Ascending aorta (tissue), 2 donors: Measurements from ENCODE around the gene FAM3B. TPM values are rescaled to one million over a fixed set of nuclear protein-coding genes. Genes with fewer than 3 reads are reported as not detected.

Experiments
- DNase-seq, 2 donors: peaks; one replicate each; pipeline ENCODE4 v3.0.0-alpha.2; 2019; ENCODE audit warnings: low spot score in 2 of 2
- H3K27ac ChIP-seq, 2 donors: fragments of 200-600 bp; sonication (generic); one replicate each; pipeline ENCODE4 v1.5.1; 2016 to 2017; ENCODE audit warnings: mild to moderate bottlenecking in 1 of 2
- H3K27me3 ChIP-seq: fragments of 200-600 bp; sonication (generic); one replicate; pipeline ENCODE4 v1.5.1; 2017
- H3K36me3 ChIP-seq, 2 donors: fragments of 200-600 bp; sonication (generic); one replicate each; pipeline ENCODE4 v1.5.1; 2016
- H3K4me1 ChIP-seq, 2 donors: fragments of 200-600 bp; sonication (generic); one replicate each; pipeline ENCODE4 v1.5.1; 2016 to 2017; ENCODE audit warnings: mild to moderate bottlenecking in 1 of 2
- H3K4me3 ChIP-seq, 2 donors: fragments of 200-600 bp; sonication (generic); one replicate each; pipeline ENCODE4 v1.5.1; 2016 to 2017; ENCODE audit warnings: mild to moderate bottlenecking in 1 of 2
- H3K9me3 ChIP-seq, 2 donors: fragments of 200-600 bp; sonication (generic); one replicate each; pipeline ENCODE4 v1.5.1; 2016
- CTCF ChIP-seq, 3 experiments: fragments of 200-600 bp in 2 of 3; fragments of 450-650 bp in 1 of 3; sonication (generic) in 2 of 3; IDR thresholded peaks; one replicate each; pipeline ENCODE4 v1.5.1; 2016 to 2019; ENCODE audit warnings: antibody characterized with exemption in 3 of 3, mild to moderate bottlenecking in 1 of 3, moderate library complexity in 1 of 3
- intact Hi-C: fragments of 100-400 bp; cut with DNase I; formaldehyde crosslinking; loops from one replicate; pipeline ENCODE4 v1.15.1; 2023
- total RNA-seq: library from RNA; depleted of rRNA; stranded (reverse); fragments of >200 nt; gene quantifications from one replicate; pipeline ENCODE4 v1.1.0, GENCODE V29; 2016

Gene FAM3B
- total RNA-seq, 1 donor from 2014 or later, result not detected

GRCh38 chr21:41396558-41397075 lies 80.0 kb downstream of the FAM3B start:
- no peak for DNase-seq
- no peaks in the 10 kb centered on the region for H3K9me3 ChIP-seq
- H3K4me3 ChIP-seq, result no peak overlapping the region
- no peak overlapping the region for H3K27ac ChIP-seq
- intact Hi-C loops, result no loop called here
- no peaks in the 10 kb centered on the region for H3K4me1 ChIP-seq
- H3K36me3 ChIP-seq, result no peaks in the 10 kb centered on the region
- no peaks in the 10 kb centered on the region for H3K27me3 ChIP-seq
- TF ChIP-seq CTCF (IDR thresholded peaks at IDR 0.05), result no peak

GRCh38 chr21:41397471-41397891 lies 80.9 kb downstream of the FAM3B start:
- Histone ChIP-seq H3K4me3 (no peak overlapping the region), H3K27me3 (no peaks in the 10 kb centered on the region), H3K4me1 (no peaks in the 10 kb centered on the region), H3K36me3 (no peaks in the 10 kb centered on the region), H3K27ac (no peak overlapping the region), H3K9me3 (no peaks in the 10 kb centered on the region)
- intact Hi-C loops, result no loop called here
- no peak for TF ChIP-seq CTCF (IDR thresholded peaks at IDR 0.05)
- no peak for DNase-seq

GRCh38 chr21:41398251-41398650 lies 81.7 kb downstream of the FAM3B start:
- Histone ChIP-seq H3K36me3 (no peaks in the 10 kb centered on the region), H3K27me3 (no peaks in the 10 kb centered on the region), H3K4me1 (no peaks in the 10 kb centered on the region), H3K9me3 (no peaks in the 10 kb centered on the region), H3K4me3 (no peak overlapping the region), H3K27ac (no peak overlapping the region)
- no peak for TF ChIP-seq CTCF (IDR thresholded peaks at IDR 0.05)
- no peak for DNase-seq
- intact Hi-C loops, result no loop called here

GRCh38 chr21:41398831-41399230 lies 82.2 kb downstream of the FAM3B start:
- Histone ChIP-seq H3K9me3 (no peaks in the 10 kb centered on the region), H3K4me1 (no peaks in the 10 kb centered on the region), H3K27me3 (no peaks in the 10 kb centered on the region), H3K36me3 (peaks cover 0 to under 1% of the 10 kb centered on the region in 2 donors), H3K27ac (no peak overlapping the region), H3K4me3 (no peak overlapping the region)
- no peak for TF ChIP-seq CTCF (IDR thresholded peaks at IDR 0.05)
- no peak for DNase-seq
- intact Hi-C loops, result no loop called here

- Histone ChIP-seq H3K4me1 (no peaks in the 10 kb centered on the region), H3K27me3 (no peaks in the 10 kb centered on the region), H3K4me3 (no peak overlapping the region), H3K27ac (no peak overlapping the region), H3K9me3 (no peaks in the 10 kb centered on the region), H3K36me3 (peaks cover 0 to 2% of the 10 kb centered on the region in 2 donors)
- no peak for DNase-seq
- intact Hi-C loops, result no loop called here
- no peak for TF ChIP-seq CTCF (IDR thresholded peaks at IDR 0.05)
These were observed 82.7 kb downstream of the FAM3B start for GRCh38 chr21:41399246-41399800.

GRCh38 chr21:41402231-41402630 lies 85.6 kb downstream of the FAM3B start:
- peaks cover 0 to 2% of the 10 kb centered on the region in 2 donors for H3K36me3 ChIP-seq
- no peaks in the 10 kb centered on the region for H3K4me1 ChIP-seq
- TF ChIP-seq CTCF (IDR thresholded peaks at IDR 0.05), result no peak

More at GRCh38 chr21:41402231-41402630, 85.6 kb downstream of the FAM3B start:
- DNase-seq, result no peak
- intact Hi-C loops, result no loop called here
- Histone ChIP-seq H3K4me3 (no peak overlapping the region), H3K27me3 (no peaks in the 10 kb centered on the region), H3K9me3 (no peaks in the 10 kb centered on the region), H3K27ac (no peak overlapping the region)
